PFSK-1 (cell line): ENCODE data around the gene HCRTR2.

Experiments
- POLR2AphosphoS5 ChIP-seq: IDR thresholded peaks from 2 replicates; pipeline ENCODE4 v1.6.1; 2012; ENCODE audit warnings: low read depth, mild to moderate bottlenecking, control low read depth, low read length, moderate library complexity
- REST ChIP-seq, 2 experiments: IDR thresholded peaks; 2 replicates each; pipeline versions ENCODE4 v1.6.1 to v1.8.0; 2011 to 2012; ENCODE audit warnings: low read depth in 2 of 2, low read length in 2 of 2, control low read depth in 1 of 2, inconsistent platforms in 1 of 2, mild to moderate bottlenecking in 1 of 2, moderate library complexity in 1 of 2; ENCODE audit not compliant: insufficient read depth in 1 of 2
- TAF1 ChIP-seq: IDR thresholded peaks from 2 replicates; pipeline ENCODE4 v1.6.1; 2012; ENCODE audit warnings: low read length, control low read depth, borderline replicate concordance; ENCODE audit not compliant: insufficient read depth

- no peak for TF ChIP-seq TAF1
- no peak for TF ChIP-seq REST (IDR thresholded peaks at IDR 0.05; ENCODE audit: insufficient read depth in 1 of 2, low read depth in 2 of 2, low read length in 2 of 2)
- no peak for TF ChIP-seq POLR2AphosphoS5
Measured at GRCh38 chr6:55220961-55221360, 46.6 kb downstream of the HCRTR2 start.
